Ammon's horn (tissue), 1 donor: ENCODE data around the gene FAM170B.

Experiments
- DNase-seq: peaks from one replicate; pipeline ENCODE4 v3.0.0-alpha.2; 2016; ENCODE audit warnings: low spot score

Gene FAM170B

DNA sequence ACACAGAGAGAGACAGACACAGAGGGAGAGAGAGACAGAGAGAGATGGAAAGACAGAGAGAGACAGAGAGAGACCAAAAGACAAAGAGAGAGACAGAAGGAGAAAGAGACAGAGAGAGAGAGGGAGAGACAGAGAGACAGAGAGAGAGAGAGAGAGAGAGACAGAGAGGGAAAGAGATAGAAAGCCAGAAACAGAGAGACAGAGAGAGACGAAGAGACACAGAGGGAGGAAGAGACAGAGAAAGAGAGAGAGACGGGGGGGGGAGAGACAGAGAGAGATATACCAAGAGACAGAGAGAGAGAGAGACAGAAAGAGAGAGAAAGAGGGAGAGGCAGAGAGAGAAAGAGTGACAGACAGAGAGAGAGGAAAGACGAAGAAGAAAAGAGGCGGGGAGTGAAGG, 28.7 kb downstream of the FAM170B start:
- no peak for DNase-seq

GRCh38 chr10:49104323-49104722, 29.5 kb downstream of the FAM170B start:
- DNase-seq, result no peak

- no peak for DNase-seq
Observed at GRCh38 chr10:49103761-49104160, 30.1 kb downstream of the FAM170B start.

GRCh38 chr10:49099046-49099445, 34.8 kb downstream of the FAM170B start:
- no peak for DNase-seq

DNA sequence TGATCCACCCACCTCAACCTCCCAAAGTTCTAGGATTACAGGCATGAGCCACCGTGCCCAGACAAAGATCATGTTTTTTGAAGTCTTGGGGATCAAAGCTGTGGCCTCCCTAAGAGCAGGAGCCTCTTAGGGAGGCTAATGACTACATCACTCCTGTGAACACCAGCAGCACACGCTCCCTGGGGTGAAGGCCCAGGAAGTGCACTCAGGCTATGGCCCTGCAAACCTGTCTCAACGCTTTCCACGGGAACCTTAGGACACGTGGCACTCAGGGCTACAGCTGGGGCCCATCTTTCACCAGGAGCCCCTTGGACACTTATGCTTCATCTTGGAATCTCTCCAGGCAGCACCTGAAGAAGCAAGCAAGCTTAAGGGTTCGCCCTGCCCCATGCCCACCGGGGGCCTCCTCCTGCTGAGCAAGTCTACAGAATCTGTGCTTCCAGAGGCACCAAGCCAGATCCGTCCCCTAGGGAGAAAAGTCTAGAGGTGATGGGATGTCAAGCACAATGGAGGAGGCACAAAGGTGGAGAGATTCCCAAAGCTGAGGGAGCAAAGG, 36.9 kb downstream of the FAM170B start:
- DNase-seq, result no peak

- DNase-seq, result no peak
Observed at GRCh38 chr10:49094646-49095045, 39.2 kb downstream of the FAM170B start.

- no peak for DNase-seq
Observed at GRCh38 chr10:49093922-49094321, 39.9 kb downstream of the FAM170B start.

GRCh38 chr10:49092477-49092876, 41.3 kb downstream of the FAM170B start:
- no peak for DNase-seq

- no peak for DNase-seq
Observed at GRCh38 chr10:49091450-49092210, 42.2 kb downstream of the FAM170B start.

- DNase-seq, result no peak
Observed at GRCh38 chr10:49090696-49091380, 43.0 kb downstream of the FAM170B start.

- no peak for DNase-seq
Observed at GRCh38 chr10:49090189-49090575, 43.6 kb downstream of the FAM170B start.

GRCh38 chr10:49089557-49090188, 44.1 kb downstream of the FAM170B start:
- no peak for DNase-seq

GRCh38 chr10:49089152-49089551, 44.7 kb downstream of the FAM170B start:
- no peak for DNase-seq

DNA sequence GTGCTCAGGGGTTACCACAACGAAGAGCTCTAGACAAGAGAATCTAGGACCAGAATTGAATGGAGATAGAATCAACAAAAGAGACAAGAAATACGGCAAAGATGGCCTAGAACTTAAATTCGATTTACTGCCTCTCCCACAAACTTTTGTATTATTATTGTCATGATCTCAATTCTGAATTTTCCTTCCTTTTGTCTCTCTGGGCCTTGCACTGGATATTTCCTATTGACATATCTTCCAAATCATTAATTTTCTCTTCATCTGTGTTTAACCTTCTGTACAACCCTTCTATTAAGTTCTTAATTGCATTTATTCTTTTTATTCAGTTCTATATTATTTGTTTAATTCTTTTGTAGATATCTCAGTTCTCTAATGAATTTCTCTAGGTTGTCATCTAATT, 46.9 kb downstream of the FAM170B start:
- DNase-seq, result no peak

DNA sequence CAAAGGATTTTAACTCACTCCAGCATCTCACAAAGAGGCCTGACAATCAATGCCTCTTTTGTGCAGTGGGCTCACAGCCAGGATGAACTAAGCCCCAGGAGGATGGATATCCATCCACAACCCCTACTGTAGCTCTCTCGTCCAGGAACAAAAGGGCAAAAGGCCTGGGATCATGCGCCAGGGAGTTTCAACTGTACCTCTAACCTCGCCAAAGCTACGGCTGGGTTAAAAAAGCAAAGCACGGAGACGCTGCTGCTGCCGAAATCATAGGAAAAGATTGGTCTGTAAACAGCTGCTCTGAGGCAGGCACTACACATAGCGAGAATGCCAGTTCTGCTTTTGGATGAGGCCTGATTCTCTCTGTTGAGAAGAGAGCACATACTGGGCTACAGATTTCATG, 50.6 kb downstream of the FAM170B start:
- DNase-seq, result peak; percentile 64

DNA sequence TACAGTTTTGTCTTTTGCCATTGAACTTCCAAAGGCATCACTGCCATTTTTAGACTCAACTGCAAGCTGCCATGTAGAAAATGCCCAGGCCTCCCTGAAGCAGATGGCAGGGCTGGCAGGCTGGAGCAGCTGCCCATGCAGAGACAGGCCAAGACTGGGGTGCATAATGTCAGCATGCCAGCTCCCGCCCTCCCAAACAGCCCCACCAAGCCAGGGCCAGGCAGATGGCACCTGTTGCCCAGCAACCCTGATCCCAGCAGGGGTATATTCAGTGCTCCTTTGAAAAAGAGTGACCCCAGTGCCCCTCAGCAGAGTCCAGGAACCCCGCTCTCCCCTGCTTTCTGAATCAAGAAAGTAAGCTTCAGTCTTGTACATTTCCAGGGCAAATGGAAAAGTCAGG, 51.1 kb downstream of the FAM170B start:
- DNase-seq, result peak; percentile 68

- no peak for DNase-seq
Observed at GRCh38 chr10:49081547-49082275, 52.1 kb downstream of the FAM170B start.
